ENCODE measurements around the gene PON1.

The PON1 gene

GRCh38 chr7:95290166-95290830 is 34.0 kb downstream of the PON1 start:
- no CpG with 5 or more reads among the region's 7 CpGs for WGBS (ENCODE audit: extremely low coverage, insufficient coverage, low lambda C conversion rate)
- no peak overlapping the region for H2AK5ac ChIP-seq (ENCODE audit: low read length)
- no peak for DNase-seq
- H3K27me3 ChIP-seq (ENCODE audit: insufficient read depth, low read length, poor library complexity): no peaks in the 10 kb centered on the region
- no peak overlapping the region for H3K18ac ChIP-seq (ENCODE audit: low read length)
- no peak overlapping the region for H3K4me2 ChIP-seq (ENCODE audit: low read length)
- no peaks in the 10 kb centered on the region for H3K4me1 ChIP-seq (ENCODE audit: control insufficient read depth, low read depth, low read length)
- H4K8ac ChIP-seq (ENCODE audit: low read depth, low read length): no peak overlapping the region
- no peak overlapping the region for H3K4ac ChIP-seq (ENCODE audit: low read depth, low read length)
- H3K36me3 ChIP-seq (ENCODE audit: control insufficient read depth, insufficient read depth, low read length): no peaks in the 10 kb centered on the region
- no peak overlapping the region for H3K4me3 ChIP-seq (ENCODE audit: low read length)
- H3K9ac ChIP-seq (ENCODE audit: low read length): no peak overlapping the region
- H4K5ac ChIP-seq (ENCODE audit: low read length): no peak overlapping the region
- H3K79me2 ChIP-seq (ENCODE audit: control insufficient read depth, insufficient read depth, low read length): no peaks in the 10 kb centered on the region
- no peak overlapping the region for H3K27ac ChIP-seq (ENCODE audit: low read depth, low read length)
- no peak overlapping the region for H3K23ac ChIP-seq (ENCODE audit: low read length)
- no peak overlapping the region for H3K56ac ChIP-seq (ENCODE audit: low read length)
- no peaks in the 10 kb centered on the region for H3K79me1 ChIP-seq (ENCODE audit: low read length)
- no peak overlapping the region for H2BK5ac ChIP-seq (ENCODE audit: low read length)
- no peak overlapping the region for H2BK120ac ChIP-seq (ENCODE audit: low read depth, low read length)
- H2BK15ac ChIP-seq (replicated peaks; ENCODE audit: low read depth): no peak overlapping the region

- Histone ChIP-seq H3K4me3 (ENCODE audit: low read length) (no peak overlapping the region), H2AK5ac (ENCODE audit: low read length) (no peak overlapping the region), H3K23ac (ENCODE audit: low read length) (no peak overlapping the region), H2BK120ac (ENCODE audit: low read depth, low read length) (no peak overlapping the region), H3K36me3 (ENCODE audit: control insufficient read depth, insufficient read depth, low read length) (no peaks in the 10 kb centered on the region), H4K8ac (ENCODE audit: low read depth, low read length) (no peak overlapping the region), H4K5ac (ENCODE audit: low read length) (no peak overlapping the region), H3K4ac (ENCODE audit: low read depth, low read length) (no peak overlapping the region), H3K79me2 (ENCODE audit: control insufficient read depth, insufficient read depth, low read length) (no peaks in the 10 kb centered on the region), H3K27me3 (ENCODE audit: insufficient read depth, low read length, poor library complexity) (no peaks in the 10 kb centered on the region), H3K4me2 (ENCODE audit: low read length) (no peak overlapping the region), H3K4me1 (ENCODE audit: control insufficient read depth, low read depth, low read length) (no peaks in the 10 kb centered on the region), H3K18ac (ENCODE audit: low read length) (no peak overlapping the region), H2BK15ac (replicated peaks; ENCODE audit: low read depth) (no peak overlapping the region), H3K56ac (ENCODE audit: low read length) (no peak overlapping the region), H3K27ac (ENCODE audit: low read depth, low read length) (no peak overlapping the region), H3K9ac (ENCODE audit: low read length) (no peak overlapping the region), H3K79me1 (ENCODE audit: low read length) (no peaks in the 10 kb centered on the region), H2BK5ac (ENCODE audit: low read length) (no peak overlapping the region)
- DNase-seq: no peak
- WGBS (ENCODE audit: extremely low coverage, insufficient coverage, low lambda C conversion rate): no CpG with 5 or more reads among the region's 2 CpGs
Observed at GRCh38 chr7:95286096-95286495, 38.2 kb downstream of the PON1 start.

GRCh38 chr7:95279417-95279816 is 44.9 kb downstream of the PON1 start:
- Histone ChIP-seq H4K5ac (ENCODE audit: low read length) (no peak overlapping the region), H3K56ac (ENCODE audit: low read length) (no peak overlapping the region), H3K4me1 (ENCODE audit: control insufficient read depth, low read depth, low read length) (no peaks in the 10 kb centered on the region), H3K4me2 (ENCODE audit: low read length) (no peak overlapping the region), H2BK120ac (ENCODE audit: low read depth, low read length) (no peak overlapping the region), H3K23ac (ENCODE audit: low read length) (no peak overlapping the region), H3K4me3 (ENCODE audit: low read length) (no peak overlapping the region), H2AK5ac (ENCODE audit: low read length) (no peak overlapping the region), H3K36me3 (ENCODE audit: control insufficient read depth, insufficient read depth, low read length) (no peaks in the 10 kb centered on the region), H4K8ac (ENCODE audit: low read depth, low read length) (no peak overlapping the region), H3K9ac (ENCODE audit: low read length) (no peak overlapping the region), H3K79me2 (ENCODE audit: control insufficient read depth, insufficient read depth, low read length) (no peaks in the 10 kb centered on the region), H2BK15ac (replicated peaks; ENCODE audit: low read depth) (no peak overlapping the region), H3K79me1 (ENCODE audit: low read length) (no peaks in the 10 kb centered on the region), H3K27ac (ENCODE audit: low read depth, low read length) (no peak overlapping the region), H3K27me3 (ENCODE audit: insufficient read depth, low read length, poor library complexity) (no peaks in the 10 kb centered on the region), H2BK5ac (ENCODE audit: low read length) (no peak overlapping the region), H3K18ac (ENCODE audit: low read length) (no peak overlapping the region), H3K4ac (ENCODE audit: low read depth, low read length) (no peak overlapping the region)
- DNase-seq: no peak
- WGBS (ENCODE audit: extremely low coverage, insufficient coverage, low lambda C conversion rate): no CpG with 5 or more reads among the region's 2 CpGs

GRCh38 chr7:95276114-95276513 is 48.2 kb downstream of the PON1 start:
- no peak overlapping the region for H2AK5ac ChIP-seq (ENCODE audit: low read length)
- H4K8ac ChIP-seq (ENCODE audit: low read depth, low read length): no peak overlapping the region
- no peak overlapping the region for H3K27ac ChIP-seq (ENCODE audit: low read depth, low read length)
- H2BK5ac ChIP-seq (ENCODE audit: low read length): no peak overlapping the region
- H3K4me2 ChIP-seq (ENCODE audit: low read length): no peak overlapping the region
- no peaks in the 10 kb centered on the region for H3K79me2 ChIP-seq (ENCODE audit: control insufficient read depth, insufficient read depth, low read length)
- H3K9ac ChIP-seq (ENCODE audit: low read length): no peak overlapping the region
- H3K27me3 ChIP-seq (ENCODE audit: insufficient read depth, low read length, poor library complexity): no peaks in the 10 kb centered on the region
- H3K4ac ChIP-seq (ENCODE audit: low read depth, low read length): no peak overlapping the region
- H2BK15ac ChIP-seq (replicated peaks; ENCODE audit: low read depth): no peak overlapping the region
- no CpG with 5 or more reads among the region's 2 CpGs for WGBS (ENCODE audit: extremely low coverage, insufficient coverage, low lambda C conversion rate)
- no peak for DNase-seq
- H3K18ac ChIP-seq (ENCODE audit: low read length): no peak overlapping the region
- H3K4me1 ChIP-seq (ENCODE audit: control insufficient read depth, low read depth, low read length): no peaks in the 10 kb centered on the region
- no peak overlapping the region for H3K4me3 ChIP-seq (ENCODE audit: low read length)
- H3K79me1 ChIP-seq (ENCODE audit: low read length): no peaks in the 10 kb centered on the region
- H3K36me3 ChIP-seq (ENCODE audit: control insufficient read depth, insufficient read depth, low read length): no peaks in the 10 kb centered on the region
- no peak overlapping the region for H3K23ac ChIP-seq (ENCODE audit: low read length)
- H4K5ac ChIP-seq (ENCODE audit: low read length): no peak overlapping the region
- no peak overlapping the region for H2BK120ac ChIP-seq (ENCODE audit: low read depth, low read length)
- no peak overlapping the region for H3K56ac ChIP-seq (ENCODE audit: low read length)

- H3K4me1 ChIP-seq (ENCODE audit: control insufficient read depth, low read depth, low read length): no peaks in the 10 kb centered on the region
- no peaks in the 10 kb centered on the region for H3K79me1 ChIP-seq (ENCODE audit: low read length)
- no peak overlapping the region for H2BK5ac ChIP-seq (ENCODE audit: low read length)
- no peak overlapping the region for H3K9ac ChIP-seq (ENCODE audit: low read length)
- H3K27me3 ChIP-seq (ENCODE audit: insufficient read depth, low read length, poor library complexity): no peaks in the 10 kb centered on the region
- no peak overlapping the region for H3K4ac ChIP-seq (ENCODE audit: low read depth, low read length)
- no CpG with 5 or more reads among the region's 5 CpGs for WGBS (ENCODE audit: extremely low coverage, insufficient coverage, low lambda C conversion rate)
- H3K36me3 ChIP-seq (ENCODE audit: control insufficient read depth, insufficient read depth, low read length): no peaks in the 10 kb centered on the region
- H3K23ac ChIP-seq (ENCODE audit: low read length): no peak overlapping the region
- no peak overlapping the region for H3K27ac ChIP-seq (ENCODE audit: low read depth, low read length)
- no peak overlapping the region for H4K8ac ChIP-seq (ENCODE audit: low read depth, low read length)
- no peak overlapping the region for H2BK15ac ChIP-seq (replicated peaks; ENCODE audit: low read depth)
- H3K4me3 ChIP-seq (ENCODE audit: low read length): no peak overlapping the region
- DNase-seq: no peak
- H2BK120ac ChIP-seq (ENCODE audit: low read depth, low read length): no peak overlapping the region
- H3K18ac ChIP-seq (ENCODE audit: low read length): no peak overlapping the region
- no peak overlapping the region for H4K5ac ChIP-seq (ENCODE audit: low read length)
- H3K79me2 ChIP-seq (ENCODE audit: control insufficient read depth, insufficient read depth, low read length): no peaks in the 10 kb centered on the region
- no peak overlapping the region for H2AK5ac ChIP-seq (ENCODE audit: low read length)
- H3K56ac ChIP-seq (ENCODE audit: low read length): no peak overlapping the region
- H3K4me2 ChIP-seq (ENCODE audit: low read length): no peak overlapping the region
Observed at GRCh38 chr7:95269640-95270039, 54.7 kb downstream of the PON1 start.

GRCh38 chr7:95267754-95268153 is 56.6 kb downstream of the PON1 start:
- Histone ChIP-seq H3K9ac (ENCODE audit: low read length) (no peak overlapping the region), H3K4me3 (ENCODE audit: low read length) (no peak overlapping the region), H3K4me2 (ENCODE audit: low read length) (no peak overlapping the region), H3K23ac (ENCODE audit: low read length) (no peak overlapping the region), H2BK5ac (ENCODE audit: low read length) (no peak overlapping the region), H2BK15ac (replicated peaks; ENCODE audit: low read depth) (no peak overlapping the region), H3K79me1 (ENCODE audit: low read length) (no peaks in the 10 kb centered on the region), H4K5ac (ENCODE audit: low read length) (no peak overlapping the region), H3K18ac (ENCODE audit: low read length) (no peak overlapping the region), H3K36me3 (ENCODE audit: control insufficient read depth, insufficient read depth, low read length) (no peaks in the 10 kb centered on the region), H3K27me3 (ENCODE audit: insufficient read depth, low read length, poor library complexity) (no peaks in the 10 kb centered on the region), H2AK5ac (ENCODE audit: low read length) (no peak overlapping the region), H4K8ac (ENCODE audit: low read depth, low read length) (no peak overlapping the region), H2BK120ac (ENCODE audit: low read depth, low read length) (no peak overlapping the region), H3K4ac (ENCODE audit: low read depth, low read length) (no peak overlapping the region), H3K79me2 (ENCODE audit: control insufficient read depth, insufficient read depth, low read length) (no peaks in the 10 kb centered on the region), H3K27ac (ENCODE audit: low read depth, low read length) (no peak overlapping the region), H3K56ac (ENCODE audit: low read length) (no peak overlapping the region), H3K4me1 (ENCODE audit: control insufficient read depth, low read depth, low read length) (no peaks in the 10 kb centered on the region)
- WGBS (ENCODE audit: extremely low coverage, insufficient coverage, low lambda C conversion rate): no CpG with 5 or more reads among the region's 2 CpGs
- DNase-seq: no peak

Data from mesendoderm (in vitro differentiated cells).